ENCODE results near the gene B9D2. TPM values are rescaled to one million over a fixed set of nuclear protein-coding genes. Genes with fewer than 3 reads are reported as not detected.
"Not testable (repeated sequence)": the region's sequence is repeated elsewhere in the genome, so short reads cannot be mapped to it uniquely, and the experiment has no call there.

B9D2 gene
- total RNA-seq (2012; rRNA removed) = 3.7 and 5.3 TPM in 2 replicates

- Histone ChIP-seq H3K4me2 (ENCODE audit: low read length) (peak within 1 kb of the TSS; percentile 99), H3K4me1 (ENCODE audit: control insufficient read depth, insufficient read depth, low read length) (peaks cover 26% of the 10 kb centered on the region), H3K27me3 (ENCODE audit: control insufficient read depth, insufficient read depth, low read length) (no peaks in the 10 kb centered on the region), H3K4me3 (ENCODE audit: low read length) (peak within 1 kb of the TSS; percentile 95), H3K36me3 (ENCODE audit: insufficient read depth, low read length) (no peaks in the 10 kb centered on the region), H3K9ac (ENCODE audit: low read depth, low read length) (peak within 1 kb of the TSS; percentile 97), H3K9me3 (replicated peaks; ENCODE audit: low read length) (no peaks in the 10 kb centered on the region)
These were observed at the start of gene B9D2 for GRCh38 chr19:41363753-41364523. Gene B9D2 (minus strand): TSS chr19:41364149. CDS start chr19:41363519, 630 bp downstream.

GRCh38 chr19:41412953-41413352, 49.0 kb upstream of the B9D2 start:
- H3K4me3 ChIP-seq (ENCODE audit: low read length) = no peak overlapping the region
- peaks cover 22% of the 10 kb centered on the region for H3K4me1 ChIP-seq (ENCODE audit: control insufficient read depth, insufficient read depth, low read length)
- H3K9me3 ChIP-seq (replicated peaks; ENCODE audit: low read length) = no peaks in the 10 kb centered on the region
- peaks cover 18% of the 10 kb centered on the region for H3K36me3 ChIP-seq (ENCODE audit: insufficient read depth, low read length)
- H3K4me2 ChIP-seq (ENCODE audit: low read length) = no peak overlapping the region
- H3K27me3 ChIP-seq (ENCODE audit: control insufficient read depth, insufficient read depth, low read length) = no peaks in the 10 kb centered on the region
- no peak overlapping the region for H3K9ac ChIP-seq (ENCODE audit: low read depth, low read length)

GRCh38 chr19:41411968-41412265, 48.0 kb upstream of the B9D2 start:
- H3K4me2 ChIP-seq (ENCODE audit: low read length) = no peak overlapping the region
- peaks cover 22% of the 10 kb centered on the region for H3K4me1 ChIP-seq (ENCODE audit: control insufficient read depth, insufficient read depth, low read length)
- H3K36me3 ChIP-seq (ENCODE audit: insufficient read depth, low read length) = peaks cover 18% of the 10 kb centered on the region
- no peak overlapping the region for H3K4me3 ChIP-seq (ENCODE audit: low read length)
- H3K9ac ChIP-seq (ENCODE audit: low read depth, low read length) = no peak overlapping the region
- no peaks in the 10 kb centered on the region for H3K9me3 ChIP-seq (replicated peaks; ENCODE audit: low read length)
- no peaks in the 10 kb centered on the region for H3K27me3 ChIP-seq (ENCODE audit: control insufficient read depth, insufficient read depth, low read length)

- H3K4me2 ChIP-seq (ENCODE audit: low read length) = no peak overlapping the region
- no peak overlapping the region for H3K4me3 ChIP-seq (ENCODE audit: low read length)
- H3K9ac ChIP-seq (ENCODE audit: low read depth, low read length) = no peak overlapping the region
- no peaks in the 10 kb centered on the region for H3K27me3 ChIP-seq (ENCODE audit: control insufficient read depth, insufficient read depth, low read length)
- H3K9me3 ChIP-seq (replicated peaks; ENCODE audit: low read length) = no peaks in the 10 kb centered on the region
- peaks cover 18% of the 10 kb centered on the region for H3K36me3 ChIP-seq (ENCODE audit: insufficient read depth, low read length)
- H3K4me1 ChIP-seq (ENCODE audit: control insufficient read depth, insufficient read depth, low read length) = peaks cover 22% of the 10 kb centered on the region
These were observed 47.4 kb upstream of the B9D2 start for GRCh38 chr19:41411100-41411967.

- no peaks in the 10 kb centered on the region for H3K27me3 ChIP-seq (ENCODE audit: control insufficient read depth, insufficient read depth, low read length)
- H3K9ac ChIP-seq (ENCODE audit: low read depth, low read length) = no peak overlapping the region
- H3K4me2 ChIP-seq (ENCODE audit: low read length) = no peak overlapping the region
- peaks cover 22% of the 10 kb centered on the region for H3K4me1 ChIP-seq (ENCODE audit: control insufficient read depth, insufficient read depth, low read length)
- H3K36me3 ChIP-seq (ENCODE audit: insufficient read depth, low read length) = peaks cover 18% of the 10 kb centered on the region
- no peaks in the 10 kb centered on the region for H3K9me3 ChIP-seq (replicated peaks; ENCODE audit: low read length)
- H3K4me3 ChIP-seq (ENCODE audit: low read length) = no peak overlapping the region
These were observed 46.5 kb upstream of the B9D2 start for GRCh38 chr19:41410336-41411054.

- Histone ChIP-seq H3K36me3 (ENCODE audit: insufficient read depth, low read length) (peaks cover 15% of the 10 kb centered on the region), H3K9me3 (replicated peaks; ENCODE audit: low read length) (no peaks in the 10 kb centered on the region), H3K4me2 (ENCODE audit: low read length) (no peak overlapping the region), H3K9ac (ENCODE audit: low read depth, low read length) (no peak overlapping the region), H3K27me3 (ENCODE audit: control insufficient read depth, insufficient read depth, low read length) (no peaks in the 10 kb centered on the region), H3K4me3 (ENCODE audit: low read length) (no peak overlapping the region), H3K4me1 (ENCODE audit: control insufficient read depth, insufficient read depth, low read length) (peaks cover 13% of the 10 kb centered on the region)
These were observed 45.3 kb upstream of the B9D2 start for GRCh38 chr19:41409288-41409687.

GRCh38 chr19:41408846-41409245, 44.9 kb upstream of the B9D2 start:
- H3K4me3 ChIP-seq (ENCODE audit: low read length); H3K4me2 ChIP-seq (ENCODE audit: low read length); H3K27me3 ChIP-seq (ENCODE audit: control insufficient read depth, insufficient read depth, low read length); H3K9ac ChIP-seq (ENCODE audit: low read depth, low read length); H3K9me3 ChIP-seq (replicated peaks; ENCODE audit: low read length): not testable (repeated sequence)
- peaks cover 10% of the 10 kb centered on the region for H3K36me3 ChIP-seq (ENCODE audit: insufficient read depth, low read length)
- peaks cover 13% of the 10 kb centered on the region for H3K4me1 ChIP-seq (ENCODE audit: control insufficient read depth, insufficient read depth, low read length)

- Histone ChIP-seq H3K9me3 (replicated peaks; ENCODE audit: low read length) (no peaks in the 10 kb centered on the region), H3K4me3 (ENCODE audit: low read length) (no peak overlapping the region), H3K36me3 (ENCODE audit: insufficient read depth, low read length) (peaks cover 8% of the 10 kb centered on the region), H3K27me3 (ENCODE audit: control insufficient read depth, insufficient read depth, low read length) (no peaks in the 10 kb centered on the region), H3K9ac (ENCODE audit: low read depth, low read length) (no peak overlapping the region), H3K4me2 (ENCODE audit: low read length) (no peak overlapping the region), H3K4me1 (ENCODE audit: control insufficient read depth, insufficient read depth, low read length) (peaks cover 13% of the 10 kb centered on the region)
These were observed 44.3 kb upstream of the B9D2 start for GRCh38 chr19:41408256-41408655.

GRCh38 chr19:41407271-41407670, 43.3 kb upstream of the B9D2 start:
- H3K4me3 ChIP-seq (ENCODE audit: low read length) = no peak overlapping the region
- H3K9ac ChIP-seq (ENCODE audit: low read depth, low read length) = no peak overlapping the region
- no peaks in the 10 kb centered on the region for H3K9me3 ChIP-seq (replicated peaks; ENCODE audit: low read length)
- H3K27me3 ChIP-seq (ENCODE audit: control insufficient read depth, insufficient read depth, low read length) = no peaks in the 10 kb centered on the region
- peaks cover 5% of the 10 kb centered on the region for H3K36me3 ChIP-seq (ENCODE audit: insufficient read depth, low read length)
- H3K4me1 ChIP-seq (ENCODE audit: control insufficient read depth, insufficient read depth, low read length) = peaks cover 13% of the 10 kb centered on the region
- H3K4me2 ChIP-seq (ENCODE audit: low read length) = no peak overlapping the region

- H3K27me3 ChIP-seq (ENCODE audit: control insufficient read depth, insufficient read depth, low read length) = no peaks in the 10 kb centered on the region
- H3K4me1 ChIP-seq (ENCODE audit: control insufficient read depth, insufficient read depth, low read length) = peaks cover 4% of the 10 kb centered on the region
- no peak overlapping the region for H3K9ac ChIP-seq (ENCODE audit: low read depth, low read length)
- no peaks in the 10 kb centered on the region for H3K9me3 ChIP-seq (replicated peaks; ENCODE audit: low read length)
- no peak overlapping the region for H3K4me3 ChIP-seq (ENCODE audit: low read length)
- peaks cover 2% of the 10 kb centered on the region for H3K36me3 ChIP-seq (ENCODE audit: insufficient read depth, low read length)
- no peak overlapping the region for H3K4me2 ChIP-seq (ENCODE audit: low read length)
These were observed 41.8 kb upstream of the B9D2 start for GRCh38 chr19:41405776-41406175.

- peaks cover 6% of the 10 kb centered on the region for H3K4me1 ChIP-seq (ENCODE audit: control insufficient read depth, insufficient read depth, low read length)
- no peak overlapping the region for H3K4me3 ChIP-seq (ENCODE audit: low read length)
- no peaks in the 10 kb centered on the region for H3K27me3 ChIP-seq (ENCODE audit: control insufficient read depth, insufficient read depth, low read length)
- no peak overlapping the region for H3K4me2 ChIP-seq (ENCODE audit: low read length)
- H3K9me3 ChIP-seq (replicated peaks; ENCODE audit: low read length) = no peaks in the 10 kb centered on the region
- H3K36me3 ChIP-seq (ENCODE audit: insufficient read depth, low read length) = peaks cover 2% of the 10 kb centered on the region
- H3K9ac ChIP-seq (ENCODE audit: low read depth, low read length) = no peak overlapping the region
These were observed 39.4 kb upstream of the B9D2 start for GRCh38 chr19:41403181-41403970.
